Peyer's patch (tissue), 4 donors: Measurements from ENCODE around the gene MYBPH. TPM values are rescaled to one million over a fixed set of nuclear protein-coding genes. Genes with fewer than 3 reads are reported as not detected.

ENCODE experiments used
- DNase-seq, 3 donors: peaks; one replicate each; pipeline ENCODE4 v3.0.0-alpha.2; 2017 to 2019
- H3K27ac ChIP-seq, 4 donors: fragments of 200-600 bp; sonication (generic); one replicate each; pipeline ENCODE4 v1.5.1; 2016 to 2019
- H3K27me3 ChIP-seq, 2 donors: fragments of 200-600 bp; sonication (generic); one replicate each; pipeline ENCODE4 v1.5.1; 2019
- H3K36me3 ChIP-seq, 3 donors: fragments of 200-600 bp; sonication (generic); one replicate each; pipeline ENCODE4 v1.5.1; 2016 to 2019
- H3K4me1 ChIP-seq, 4 donors: fragments of 200-600 bp; sonication (generic); one replicate each; pipeline ENCODE4 v1.5.1; 2016 to 2019
- H3K4me3 ChIP-seq, 4 donors: fragments of 200-600 bp; sonication (generic); 1 replicate in 3 of 4; 2 replicates in 1 of 4; pipeline ENCODE4 v1.5.1; 2016 to 2019; ENCODE audit warnings: mild to moderate bottlenecking in 1 of 4
- H3K9me3 ChIP-seq, 4 donors: fragments of 200-600 bp; sonication (generic); one replicate each; pipeline ENCODE4 v1.5.1; 2016 to 2019; ENCODE audit warnings: mild to moderate bottlenecking in 1 of 4
- POLR2A ChIP-seq, 2 donors: fragments of 450-650 bp; IDR thresholded peaks; one replicate each; pipeline ENCODE4 v1.5.1; 2017; ENCODE audit warnings: antibody characterized with exemption in 2 of 2, mild to moderate bottlenecking in 2 of 2, moderate library complexity in 2 of 2
- total RNA-seq, 4 donors: library from RNA; depleted of rRNA; stranded (reverse); fragments of >200 nt; gene quantifications; one replicate each; pipeline ENCODE4 v1.1.0, GENCODE V29; 2016
- TF ChIP-seq, protein P1 (sequence below), 6 experiments: fragments of 450-650 bp in 4 of 6; fragments of 200-600 bp in 2 of 6; sonication (generic) in 1 of 6; IDR thresholded peaks; one replicate each; pipeline ENCODE4 v1.5.1; 2017 to 2019; ENCODE audit warnings: antibody characterized with exemption in 6 of 6, mild to moderate bottlenecking in 3 of 6, moderate library complexity in 1 of 6

Gene MYBPH
- total RNA-seq, 4 donors from 2014 or later, result not detected

- Histone ChIP-seq H3K27ac (no peak overlapping the region), H3K27me3 (no peaks in the 10 kb centered on the region), H3K36me3 (no peaks in the 10 kb centered on the region), H3K4me3 (no peak overlapping the region), H3K4me1 (no peaks in the 10 kb centered on the region), H3K9me3 (no peaks in the 10 kb centered on the region)
- no peak for TF ChIP-seq POLR2A (IDR thresholded peaks at IDR 0.05)
- TF ChIP-seq, protein P1, sequence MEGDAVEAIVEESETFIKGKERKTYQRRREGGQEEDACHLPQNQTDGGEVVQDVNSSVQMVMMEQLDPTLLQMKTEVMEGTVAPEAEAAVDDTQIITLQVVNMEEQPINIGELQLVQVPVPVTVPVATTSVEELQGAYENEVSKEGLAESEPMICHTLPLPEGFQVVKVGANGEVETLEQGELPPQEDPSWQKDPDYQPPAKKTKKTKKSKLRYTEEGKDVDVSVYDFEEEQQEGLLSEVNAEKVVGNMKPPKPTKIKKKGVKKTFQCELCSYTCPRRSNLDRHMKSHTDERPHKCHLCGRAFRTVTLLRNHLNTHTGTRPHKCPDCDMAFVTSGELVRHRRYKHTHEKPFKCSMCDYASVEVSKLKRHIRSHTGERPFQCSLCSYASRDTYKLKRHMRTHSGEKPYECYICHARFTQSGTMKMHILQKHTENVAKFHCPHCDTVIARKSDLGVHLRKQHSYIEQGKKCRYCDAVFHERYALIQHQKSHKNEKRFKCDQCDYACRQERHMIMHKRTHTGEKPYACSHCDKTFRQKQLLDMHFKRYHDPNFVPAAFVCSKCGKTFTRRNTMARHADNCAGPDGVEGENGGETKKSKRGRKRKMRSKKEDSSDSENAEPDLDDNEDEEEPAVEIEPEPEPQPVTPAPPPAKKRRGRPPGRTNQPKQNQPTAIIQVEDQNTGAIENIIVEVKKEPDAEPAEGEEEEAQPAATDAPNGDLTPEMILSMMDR (IDR thresholded peaks at IDR 0.05), result no peak
- no peak for DNase-seq
Measured at GRCh38 chr1:203190949-203191348, 15.3 kb upstream of the MYBPH start.

GRCh38 chr1:203189951-203190352, 14.3 kb upstream of the MYBPH start:
- Histone ChIP-seq H3K27me3 (no peaks in the 10 kb centered on the region), H3K27ac (no peak overlapping the region), H3K9me3 (no peaks in the 10 kb centered on the region), H3K4me3 (no peak overlapping the region), H3K36me3 (no peaks in the 10 kb centered on the region), H3K4me1 (no peaks in the 10 kb centered on the region)
- TF ChIP-seq POLR2A (IDR thresholded peaks at IDR 0.05), result no peak
- TF ChIP-seq, protein P1 (IDR thresholded peaks at IDR 0.05), result no peak
- peak in 2 of 3 donors; percentile 14 to 47 for DNase-seq

- no peak for DNase-seq
- Histone ChIP-seq H3K27me3 (no peaks in the 10 kb centered on the region), H3K9me3 (no peaks in the 10 kb centered on the region), H3K36me3 (no peaks in the 10 kb centered on the region), H3K27ac (no peak overlapping the region), H3K4me1 (no peaks in the 10 kb centered on the region), H3K4me3 (no peak overlapping the region)
- TF ChIP-seq POLR2A (IDR thresholded peaks at IDR 0.05), result no peak
- TF ChIP-seq, protein P1 (IDR thresholded peaks at IDR 0.05), result no peak
Measured at GRCh38 chr1:203188686-203189232, 13.1 kb upstream of the MYBPH start.

GRCh38 chr1:203187689-203188264, 12.2 kb upstream of the MYBPH start:
- TF ChIP-seq POLR2A (IDR thresholded peaks at IDR 0.05), result no peak
- TF ChIP-seq, protein P1 (IDR thresholded peaks at IDR 0.05), result no peak
- DNase-seq, result no peak
- H3K27ac ChIP-seq, result no peak overlapping the region

DNA sequence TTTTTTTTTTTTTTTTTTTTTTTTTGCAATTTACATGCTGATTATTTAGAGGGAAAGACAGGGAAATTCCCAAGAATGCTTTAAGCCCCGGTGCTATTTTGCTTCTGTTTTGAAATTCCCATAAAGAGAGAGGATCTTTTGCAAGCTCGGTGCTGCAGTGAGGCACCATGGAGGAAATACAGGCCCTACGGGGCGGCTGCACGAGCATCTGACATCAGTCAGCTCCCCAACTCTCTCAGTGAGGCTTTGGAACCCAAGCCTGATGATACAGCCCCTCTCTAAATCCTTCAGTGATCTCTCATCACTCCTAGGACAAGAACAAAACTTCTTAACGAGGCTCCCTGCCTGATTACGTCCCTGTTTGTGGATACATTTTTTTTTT, 11.7 kb upstream of the MYBPH start:
- H3K9me3 ChIP-seq, result no peaks in the 10 kb centered on the region
- H3K27me3 ChIP-seq, result no peaks in the 10 kb centered on the region
- no peak overlapping the region for H3K27ac ChIP-seq
- DNase-seq, result peak in 1 of 3 donors; percentile 13
- no peaks in the 10 kb centered on the region for H3K4me1 ChIP-seq
- H3K4me3 ChIP-seq, result no peak overlapping the region
- TF ChIP-seq, protein P1 (IDR thresholded peaks at IDR 0.05), result no peak
- TF ChIP-seq POLR2A (IDR thresholded peaks at IDR 0.05), result no peak
- H3K36me3 ChIP-seq, result no peaks in the 10 kb centered on the region

More at GRCh38 chr1:203187689-203188264, 12.2 kb upstream of the MYBPH start:
- no peaks in the 10 kb centered on the region for H3K9me3 ChIP-seq
- no peaks in the 10 kb centered on the region for H3K27me3 ChIP-seq
- H3K4me3 ChIP-seq, result no peak overlapping the region
- no peaks in the 10 kb centered on the region for H3K36me3 ChIP-seq
- no peaks in the 10 kb centered on the region for H3K4me1 ChIP-seq
